K562 treated with DMSO at 1 percent for 48 hours (cell line): ENCODE measurements around the gene CSRP3. TPM values are rescaled to one million over a fixed set of nuclear protein-coding genes. Genes with fewer than 3 reads are reported as not detected.

ENCODE experiments used
- total RNA-seq: library from RNA; unstranded; fragments of 300-600 nt; gene quantifications from 2 replicates; pipeline ENCODE4 v1.2.3, GENCODE V29; 2022; ENCODE audit warnings: low replicate concordance; ENCODE audit errors: extremely low read depth

Gene CSRP3
- not detected in 2 replicates for total RNA-seq

DNA sequence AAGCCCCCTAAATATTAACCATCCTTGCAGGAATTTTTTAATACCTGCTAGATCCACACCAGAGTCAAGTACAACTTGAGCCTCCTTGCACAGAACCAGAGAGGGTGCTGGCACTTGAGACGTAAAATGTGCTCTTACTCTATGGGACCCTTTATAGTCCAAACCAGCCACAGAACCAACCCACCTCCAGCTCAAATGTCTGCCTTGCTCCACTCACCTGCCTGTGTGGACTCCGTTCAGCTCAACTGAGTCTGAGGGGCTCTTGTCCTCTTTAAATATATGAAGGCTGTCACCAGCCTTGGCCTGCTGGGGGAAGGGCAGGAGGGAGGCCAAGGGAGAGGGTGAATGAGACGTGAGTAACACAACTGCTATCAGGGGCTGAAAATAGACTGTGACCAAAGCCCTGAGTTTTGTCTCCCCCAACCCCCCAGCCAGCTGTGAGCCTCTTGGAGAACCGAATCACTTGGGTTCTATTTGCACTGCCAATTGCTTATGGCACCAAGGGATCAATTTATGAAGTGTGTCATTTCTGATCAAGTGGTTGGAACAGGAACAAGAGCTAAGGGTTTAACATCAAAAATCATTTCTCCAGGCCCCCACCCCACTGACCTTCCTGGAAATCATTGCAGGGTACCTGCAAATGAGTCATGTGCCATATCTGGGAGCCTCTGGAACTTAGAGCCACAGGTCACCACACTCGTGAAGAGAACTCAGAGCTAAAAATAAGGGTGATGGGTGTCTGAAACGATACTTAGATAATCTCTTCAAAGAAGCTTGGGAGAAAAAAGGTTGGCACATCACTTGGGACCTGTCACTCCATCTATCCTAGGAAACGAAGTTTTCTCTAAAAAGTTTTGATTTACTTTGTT lies at the start of gene CSRP3:
Gene CSRP3 (minus strand): TSS at position 247 of the 869 bp plus-strand sequence. CDS start 9,535 bp downstream, outside the sequence.

DNA sequence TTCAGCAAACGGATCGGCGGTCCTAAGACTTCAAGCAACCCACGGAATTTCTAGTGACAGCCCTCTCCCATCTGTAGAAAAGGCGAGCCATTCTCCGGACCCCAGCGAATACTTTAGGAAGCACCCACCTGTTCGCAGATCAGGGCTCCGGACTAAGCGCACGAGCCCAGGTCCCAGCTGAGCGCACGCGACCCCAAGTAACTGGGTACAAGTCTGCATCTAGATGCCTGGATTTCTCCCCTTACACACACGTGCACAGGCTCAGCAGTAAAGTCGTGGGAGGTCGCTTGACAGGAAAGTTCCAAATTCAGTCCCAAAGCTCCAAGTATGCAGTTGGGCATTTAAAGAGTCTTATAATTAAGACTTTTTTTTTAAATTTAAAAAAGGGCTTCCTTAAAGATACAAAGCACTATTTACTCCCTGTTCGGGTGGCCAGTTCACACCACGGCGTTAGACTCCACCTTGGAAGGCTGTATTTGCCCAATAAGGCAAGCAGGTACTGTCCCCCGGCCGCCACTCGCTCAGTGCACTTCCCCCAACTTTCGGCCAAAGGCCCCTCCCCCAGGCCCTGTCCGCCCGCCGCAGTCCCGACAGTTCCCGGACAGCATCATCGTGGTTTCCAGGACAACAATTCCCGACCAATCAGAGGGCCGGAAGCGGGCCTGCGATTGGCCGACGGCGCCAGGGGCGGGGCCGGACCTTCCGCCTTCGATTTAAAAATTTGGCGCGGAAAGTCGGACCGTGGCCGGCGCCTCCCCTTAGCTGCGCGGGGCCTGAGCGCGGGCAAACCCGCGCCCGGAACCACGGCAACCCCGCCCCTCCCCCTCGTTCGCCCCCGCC lies 38.9 kb upstream of the CSRP3 start, which contains the start of gene E2F8:
Gene E2F8 (minus strand): TSS at position 526 of the 840 bp plus-strand sequence. CDS start 824 bp downstream, outside the sequence.

Other genes with a start within 250 kb of the CSRP3 start
- not detected in 2 replicates for gene MRGPRX2, start 141.3 kb downstream of the CSRP3 start, total RNA-seq
- gene ZDHHC13, start 84.8 kb downstream of the CSRP3 start, total RNA-seq, result not detected in 2 replicates
- gene E2F8, start 39.0 kb upstream of the CSRP3 start, total RNA-seq, result not detected in 2 replicates